Activated CD4-positive, CD25-positive, alpha-beta regulatory T cell treated with anti-CD3 and anti-CD28 coated beads, Interleukin-2, amount 50 U/mL, for 24 hours (primary cell): ENCODE results near the gene ZNF423.

Experiments used
- ATAC-seq, 2 donors: fragments of 150-1000 bp; cut with Tn5 transposase; one replicate each; pipeline ENCODE4 v1.10.0; 2021; ENCODE audit warnings: mild to moderate bottlenecking in 1 of 2, moderate library complexity in 1 of 2

ZNF423 gene

GRCh38 chr16:49484936-49485335, 371.0 kb downstream of the ZNF423 start:
- no peak for ATAC-seq

GRCh38 chr16:49484451-49484849, 371.5 kb downstream of the ZNF423 start:
- peak; percentile 36 to 51 for ATAC-seq

DNA sequence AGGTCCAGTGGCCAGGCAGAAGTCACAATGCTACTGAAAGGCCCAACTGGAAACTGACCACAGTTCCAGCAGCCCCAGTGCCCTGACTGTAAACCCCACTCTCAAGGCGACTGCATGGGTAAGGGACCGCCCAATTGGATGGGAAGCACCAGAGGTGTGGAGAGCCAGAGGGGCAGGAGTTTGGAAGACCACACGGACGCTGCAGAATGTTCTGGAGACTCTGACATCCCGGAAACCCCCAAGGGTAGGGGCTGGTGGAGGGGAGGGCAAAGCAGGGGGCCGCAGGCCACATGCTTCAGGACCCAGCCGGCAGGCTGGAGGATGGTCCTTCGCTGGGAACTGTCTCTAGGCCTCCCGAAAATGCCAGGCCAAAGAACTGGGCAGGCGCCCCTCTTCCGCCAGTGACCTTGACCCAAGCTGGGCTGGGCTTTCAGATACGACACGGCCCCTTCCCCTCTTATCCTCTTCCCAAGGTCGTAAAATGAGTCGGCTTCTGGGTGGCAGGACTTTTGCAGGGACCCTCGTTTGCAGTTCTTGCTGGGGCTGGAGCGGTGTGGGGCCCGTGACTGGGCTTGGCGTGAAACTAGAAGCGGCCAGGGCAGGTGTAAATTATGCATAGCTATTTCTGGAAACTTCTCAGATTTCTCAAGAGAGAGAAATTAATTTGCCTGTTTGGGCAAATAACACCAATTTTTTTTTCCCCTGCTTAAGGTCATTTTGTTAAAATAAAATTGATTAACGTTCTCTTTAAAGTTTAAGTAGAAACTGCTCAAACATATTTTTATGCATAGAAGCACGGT, 372.1 kb downstream of the ZNF423 start:
- ATAC-seq = no peak

GRCh38 chr16:49483251-49483650, 372.7 kb downstream of the ZNF423 start:
- no peak for ATAC-seq

DNA sequence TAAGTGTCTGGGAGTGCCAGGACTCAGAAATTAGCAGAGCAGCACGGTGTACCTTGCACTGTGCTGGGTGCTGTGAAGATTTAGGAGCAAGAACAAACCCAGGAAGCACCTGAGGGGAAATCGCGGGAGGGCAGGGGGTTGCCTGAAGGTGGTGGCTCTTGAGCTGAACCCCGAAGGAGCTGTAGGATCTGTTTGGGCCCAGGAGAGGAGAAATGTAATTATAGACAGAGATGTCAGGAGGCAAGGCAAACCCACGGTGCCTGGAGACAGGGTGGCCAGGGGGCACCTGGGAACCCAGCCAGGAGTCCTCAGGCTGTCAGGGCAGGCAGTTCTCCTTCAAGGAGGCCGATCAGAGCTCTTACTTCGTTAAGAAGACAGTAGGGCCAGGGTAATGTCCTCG, 373.2 kb downstream of the ZNF423 start:
- ATAC-seq = no peak

GRCh38 chr16:49478616-49479015, 377.3 kb downstream of the ZNF423 start:
- no peak for ATAC-seq

- ATAC-seq = no peak
These were observed 377.8 kb downstream of the ZNF423 start for GRCh38 chr16:49478107-49478506.

DNA sequence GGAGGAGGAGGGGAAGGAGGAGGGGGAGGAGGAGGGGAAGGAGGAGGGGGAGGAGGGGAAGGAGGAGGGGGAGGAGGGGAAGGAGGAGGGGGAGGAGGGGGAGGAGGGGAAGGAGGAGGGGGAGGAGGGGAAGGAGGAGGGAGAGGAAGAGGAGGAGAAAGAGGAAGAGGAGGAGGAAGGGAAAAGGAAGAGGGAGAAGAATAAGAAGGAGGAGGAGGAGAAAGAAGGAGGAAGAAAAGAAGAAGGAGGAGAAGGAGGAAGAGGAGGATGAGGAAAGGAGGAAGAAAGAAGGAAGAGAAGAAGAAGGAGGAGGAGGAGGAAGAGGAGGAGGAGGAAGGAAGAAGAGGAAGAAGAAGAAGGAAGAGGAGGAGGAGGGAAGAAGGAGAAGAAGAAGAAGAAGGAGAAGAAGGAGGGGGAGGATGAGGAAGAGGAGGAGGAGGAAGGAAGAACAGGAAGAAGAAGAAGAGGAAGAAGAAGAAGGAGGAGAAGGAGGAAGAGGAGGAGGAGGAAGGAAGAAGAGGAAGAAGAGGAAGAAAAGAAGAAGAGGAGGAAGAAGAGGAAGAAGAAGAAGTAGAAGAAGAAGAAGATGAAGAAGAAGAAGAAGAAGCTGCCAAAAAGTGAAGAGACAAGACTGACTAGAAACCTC, 378.5 kb downstream of the ZNF423 start:
- ATAC-seq = no peak

DNA sequence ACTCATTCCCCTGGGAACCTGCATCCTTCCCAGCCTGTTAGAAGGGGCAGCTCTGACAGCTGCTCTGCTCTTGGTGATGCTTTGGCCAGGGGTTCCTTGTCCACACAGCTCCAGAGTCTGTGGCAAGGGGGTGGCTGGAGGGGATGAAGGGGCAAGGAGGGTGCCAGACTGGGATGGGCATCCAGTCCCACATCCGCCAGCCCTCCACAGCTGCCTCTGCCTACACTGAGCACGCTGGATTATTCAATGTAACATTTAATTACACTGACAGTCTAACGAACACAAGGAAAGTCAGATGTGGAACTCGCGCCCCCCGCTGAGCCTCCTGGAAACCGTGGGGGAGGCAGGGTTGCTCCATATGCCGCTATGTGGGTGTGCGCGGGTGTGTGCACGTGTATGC, 381.2 kb downstream of the ZNF423 start:
- no peak for ATAC-seq

DNA sequence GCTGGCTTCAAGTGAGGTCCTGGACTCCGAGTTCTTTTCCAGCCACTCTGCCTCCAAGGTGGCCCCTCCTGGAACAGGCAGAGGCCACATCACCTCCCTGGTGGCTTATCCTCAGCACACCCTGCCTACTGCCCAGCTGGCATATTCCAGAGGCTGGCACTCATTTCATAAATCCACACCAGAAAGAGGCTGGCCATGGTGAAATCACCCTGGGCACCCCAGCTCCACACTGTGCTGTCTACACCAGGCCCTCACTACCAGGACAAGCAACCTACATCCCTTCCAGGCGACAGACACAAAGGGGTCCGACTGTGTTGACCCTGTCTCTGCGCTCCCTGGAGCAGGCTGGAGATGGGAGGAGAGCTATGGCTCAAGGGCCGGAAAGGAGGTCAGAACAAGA, 382.1 kb downstream of the ZNF423 start:
- ATAC-seq = no peak

- ATAC-seq = no peak
These were observed 382.8 kb downstream of the ZNF423 start for GRCh38 chr16:49473131-49473530.

DNA sequence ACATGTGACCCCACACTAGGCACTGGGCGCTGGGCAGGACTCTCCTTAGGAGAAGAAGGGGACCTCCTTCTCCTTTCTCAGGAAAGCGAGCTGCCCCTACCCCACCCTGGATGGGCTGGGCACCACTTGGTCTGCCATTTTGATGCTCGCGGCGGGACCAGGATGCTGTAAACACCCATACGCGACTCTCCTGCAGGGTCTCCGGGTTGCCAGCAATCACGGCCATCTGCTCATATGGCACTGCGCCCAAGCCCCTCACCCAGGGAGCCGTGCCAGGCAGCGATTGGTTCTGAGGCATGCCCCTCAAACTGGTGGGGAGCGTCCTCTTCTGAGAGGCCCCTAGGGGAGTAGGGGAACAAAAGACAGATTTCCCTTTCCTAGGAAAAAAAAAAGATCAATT, 383.3 kb downstream of the ZNF423 start:
- ATAC-seq = no peak

DNA sequence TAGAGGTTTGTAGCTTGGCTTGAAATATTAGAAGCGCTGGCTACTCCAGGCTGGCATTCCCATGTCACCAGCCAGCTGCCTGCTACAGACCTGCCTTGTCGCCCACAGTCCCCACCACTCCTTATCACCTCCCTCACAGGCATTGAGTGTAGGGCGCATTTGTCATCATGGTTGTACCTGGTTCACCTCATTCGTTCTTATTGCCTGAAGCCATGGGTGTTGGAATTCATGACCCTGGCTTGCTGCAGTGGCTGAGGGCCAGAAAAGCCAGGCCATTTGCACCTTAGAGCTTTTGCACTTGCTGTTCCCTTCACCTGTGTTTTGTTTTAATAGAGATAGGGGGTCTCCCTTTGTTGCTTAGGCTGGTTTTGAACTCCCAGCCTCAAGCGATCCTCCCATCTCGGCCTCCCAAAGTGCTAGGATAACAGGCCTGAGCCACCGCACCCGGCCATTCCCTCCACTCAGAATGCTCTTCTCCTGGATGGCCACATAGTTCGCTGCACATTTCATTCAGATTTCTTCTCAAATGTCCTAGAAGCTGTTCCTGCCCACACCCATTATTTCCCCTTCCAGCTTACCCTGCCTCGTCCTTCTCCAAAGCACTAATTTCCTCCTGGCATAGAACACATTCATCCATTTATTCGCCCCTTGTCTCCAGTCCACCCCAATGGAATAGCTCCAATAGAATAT, 384.7 kb downstream of the ZNF423 start:
- ATAC-seq = no peak

DNA sequence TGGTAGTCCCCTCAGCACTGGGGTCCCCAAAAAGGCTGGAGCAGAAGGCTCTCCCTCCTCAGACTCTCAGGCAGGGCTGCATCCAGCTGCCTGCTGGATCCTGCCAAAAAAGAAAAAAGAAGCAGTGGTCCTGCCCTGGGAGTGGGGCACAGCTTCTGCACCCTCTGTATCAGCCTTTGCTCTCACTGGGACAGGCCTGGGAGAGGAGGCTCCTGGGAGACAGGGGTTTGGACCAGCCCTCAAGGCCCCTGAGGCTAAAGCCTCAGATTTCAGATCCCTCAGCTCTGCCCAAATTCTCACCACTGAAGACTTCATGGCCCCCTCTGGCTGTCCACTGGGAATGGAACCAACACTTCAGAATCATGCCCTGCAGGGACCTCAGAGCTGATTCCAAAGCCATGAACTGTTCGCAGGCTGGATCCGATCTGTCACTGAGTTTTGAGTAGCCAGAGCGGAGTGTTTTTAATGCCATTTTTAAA, 385.4 kb downstream of the ZNF423 start:
- ATAC-seq = peak in 1 of 2 donors; percentile 9

DNA sequence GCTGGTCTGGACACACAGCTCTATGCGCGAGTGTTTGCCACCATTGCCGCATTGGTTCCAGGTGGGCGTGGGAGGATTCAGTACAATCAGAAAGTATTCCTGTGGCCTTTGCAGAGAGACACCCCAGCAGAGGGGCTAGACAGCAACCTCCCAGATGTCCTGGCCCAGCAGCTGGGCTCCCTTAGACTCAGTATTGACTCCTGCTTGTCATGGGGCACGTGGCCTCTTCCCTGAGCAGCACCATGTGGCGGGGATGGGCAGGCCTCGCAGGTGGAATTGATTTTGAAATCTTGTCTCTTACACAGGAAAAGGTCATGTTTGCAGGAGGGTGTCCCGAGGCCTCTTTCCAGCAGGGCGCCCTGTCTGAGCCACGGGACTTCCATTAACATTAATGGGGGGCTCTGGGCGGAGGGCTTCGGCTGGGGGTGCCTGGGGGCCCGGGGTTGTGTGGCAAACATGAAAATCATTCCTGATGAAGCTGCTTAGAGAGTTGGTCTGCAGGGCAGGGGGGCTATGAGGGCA, 385.9 kb downstream of the ZNF423 start:
- no peak for ATAC-seq

DNA sequence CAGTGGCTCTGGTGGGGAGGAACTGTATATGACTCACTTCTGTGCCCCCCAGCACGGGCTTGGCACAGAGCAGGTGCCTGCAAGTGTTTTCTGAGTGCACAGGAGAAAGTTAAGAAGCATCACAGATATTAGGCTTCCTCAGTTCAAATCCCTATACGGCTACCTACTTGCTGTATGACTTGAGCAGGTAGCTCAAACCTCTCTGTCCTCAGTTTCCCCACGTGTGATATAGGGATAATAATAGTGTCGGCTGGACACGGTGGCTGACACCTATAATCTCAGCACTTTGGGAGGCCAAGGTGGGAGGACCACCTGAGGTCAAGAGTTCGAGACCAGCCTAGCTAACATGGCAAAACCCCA, 386.6 kb downstream of the ZNF423 start:
- ATAC-seq = no peak

- no peak for ATAC-seq
These were observed 387.2 kb downstream of the ZNF423 start for GRCh38 chr16:49468611-49469310.

DNA sequence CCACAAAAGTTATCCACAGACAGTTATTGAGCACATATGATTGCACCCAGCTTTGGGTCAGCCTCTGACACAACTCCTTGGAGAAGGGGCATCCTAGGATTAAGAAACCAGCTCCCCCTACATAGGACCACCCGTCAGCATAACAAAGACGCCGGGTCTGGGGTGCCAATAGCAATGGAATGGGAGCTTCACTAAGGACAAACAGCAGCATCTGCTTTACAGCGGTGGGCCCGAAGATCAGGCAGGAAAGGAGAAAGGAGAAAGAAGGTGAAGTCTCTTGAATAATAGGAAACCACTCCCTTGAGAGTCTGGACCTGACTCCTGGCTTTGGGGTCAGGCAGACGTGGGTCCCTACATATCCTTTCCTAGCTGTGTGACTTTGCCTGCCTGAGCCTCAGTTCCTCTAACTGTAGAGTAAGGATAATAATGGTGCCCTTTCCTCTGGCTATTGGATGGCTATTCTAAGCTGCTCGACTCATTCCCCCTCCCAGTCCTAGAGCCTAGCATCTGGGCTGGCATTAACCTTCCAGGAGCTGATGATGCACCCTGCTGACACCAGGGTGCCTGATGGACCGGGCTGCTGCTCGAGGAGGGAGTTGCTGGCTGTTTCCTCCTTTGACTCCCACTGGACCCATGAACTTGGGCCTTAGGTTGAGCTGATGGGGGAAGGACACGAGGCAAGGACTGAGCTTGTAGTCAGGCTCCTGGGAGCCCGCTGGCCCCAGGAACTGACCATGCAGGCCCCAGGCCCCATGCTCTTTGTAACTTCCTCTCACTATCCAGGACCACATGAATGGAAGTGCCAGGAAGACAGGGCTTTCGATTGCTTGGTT, 388.2 kb downstream of the ZNF423 start:
- ATAC-seq = no peak

DNA sequence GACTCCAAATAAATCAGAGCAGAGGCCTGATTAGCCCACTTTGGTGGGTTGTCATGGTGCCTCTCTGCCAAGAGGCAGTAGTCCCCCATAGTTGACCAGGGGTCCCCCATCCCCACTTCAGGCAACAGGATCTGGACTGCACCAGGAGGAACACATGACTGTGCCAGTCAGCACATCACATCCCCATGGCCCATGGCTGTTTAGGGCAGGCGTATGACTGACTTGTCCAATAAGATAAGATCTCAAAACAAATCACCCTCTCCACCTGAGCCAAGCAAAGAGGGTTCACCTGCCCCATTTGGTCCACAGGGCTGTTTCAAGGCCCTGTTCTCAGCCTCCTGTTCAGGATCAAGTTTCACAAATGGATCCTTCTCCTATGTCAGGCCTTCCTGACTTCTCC, 389.0 kb downstream of the ZNF423 start:
- no peak for ATAC-seq

DNA sequence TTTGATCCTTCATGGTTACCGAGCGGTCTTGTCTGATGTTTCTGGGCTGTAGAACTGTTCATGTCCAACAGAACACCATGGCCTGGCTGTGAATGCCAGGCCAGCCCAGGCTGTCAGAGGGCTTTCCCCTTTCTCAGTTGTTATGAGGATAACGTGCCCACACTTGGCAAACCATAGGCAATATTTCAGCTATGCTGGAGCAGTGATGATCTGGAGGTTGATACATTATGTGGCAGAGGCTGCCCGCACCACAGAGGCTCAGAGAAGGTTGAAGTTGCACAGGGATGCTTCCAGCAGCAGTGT, 389.4 kb downstream of the ZNF423 start:
- ATAC-seq = no peak

- ATAC-seq = no peak
These were observed 390.0 kb downstream of the ZNF423 start for GRCh38 chr16:49465661-49466528.
